Small intestine (tissue), 7 donors: ENCODE data around the gene MTHFD2L. TPM values are rescaled to one million over a fixed set of nuclear protein-coding genes. Genes with fewer than 3 reads are reported as not detected.

Experiments used
- DNase-seq, 2 donors: peaks; one replicate each; pipeline versions ENCODE4 v3.0.0 to v3.0.0-alpha.2; 2013
- FAIRE-seq: peaks from 2 replicates; lab custom pipeline; 2012; peaks lifted over from hg19 to GRCh38; lab: Jason Lieb, UNC
- H3K27ac ChIP-seq, 3 donors: one replicate each; pipeline ENCODE4 v1.5.1; 2013; ENCODE audit warnings: low read length in 2 of 3, mild to moderate bottlenecking in 2 of 3, control low read depth in 1 of 3, inconsistent platforms in 1 of 3, low read depth in 1 of 3, moderate library complexity in 1 of 3
- H3K27me3 ChIP-seq, 3 donors: one replicate each; pipeline ENCODE4 v1.6.1; 2013; ENCODE audit warnings: low read length in 3 of 3, inconsistent platforms in 1 of 3; ENCODE audit not compliant: control insufficient read depth in 3 of 3, insufficient read depth in 3 of 3
- H3K36me3 ChIP-seq, 3 donors: one replicate each; pipeline ENCODE4 v1.6.1; 2013; ENCODE audit warnings: low read length in 3 of 3, inconsistent platforms in 1 of 3, low read depth in 1 of 3, mild to moderate bottlenecking in 1 of 3, moderate library complexity in 1 of 3; ENCODE audit not compliant: control insufficient read depth in 3 of 3, insufficient read depth in 2 of 3
- H3K4me1 ChIP-seq, 3 donors: one replicate each; pipeline ENCODE4 v1.6.1; 2013; ENCODE audit warnings: low read length in 2 of 3, inconsistent platforms in 1 of 3, low read depth in 1 of 3, mild to moderate bottlenecking in 1 of 3, moderate library complexity in 1 of 3; ENCODE audit not compliant: control insufficient read depth in 3 of 3, insufficient read depth in 2 of 3
- H3K4me3 ChIP-seq, 3 donors: one replicate each; pipeline ENCODE4 v1.5.1; 2013; ENCODE audit warnings: low read length in 3 of 3, control low read depth in 1 of 3, inconsistent platforms in 1 of 3, low read depth in 1 of 3, mild to moderate bottlenecking in 1 of 3, moderate library complexity in 1 of 3
- H3K9me3 ChIP-seq, 2 donors: one replicate each; pipeline ENCODE4 v1.6.1; 2013; ENCODE audit warnings: low read depth in 1 of 2, low read length in 1 of 2; ENCODE audit not compliant: control insufficient read depth in 2 of 2, insufficient read depth in 1 of 2
- WGBS, 3 donors: extraction: QIAGEN DNeasy Blood & Tissue Kit; methylation state at CpG; one replicate each; pipeline ENCODE4 v1.1.7; 2013; 5-methylcytosine and 5-hydroxymethylcytosine counted together
- polyA plus RNA-seq, 4 donors: library from polyadenylated mRNA; stranded (reverse) in 3 of 4; unstranded in 1 of 4; fragments of 200-250 nt in 3 of 4; fragments of 120-200 nt in 1 of 4; gene quantifications; one replicate each; pipeline versions ENCODE4 v1.2.1 to v1.2.3, GENCODE V29; 2013
- donor health status: healthy with polysubstance abuse.
- donor health status: control.
- donor health status: control.
- donor health status: Bipolar disorder and iron deficiency.
- donor health status: healthy.

Gene MTHFD2L
- polyA plus RNA-seq, 4 donors: 4.1 to 14.7 (median 6.6) TPM

DNA sequence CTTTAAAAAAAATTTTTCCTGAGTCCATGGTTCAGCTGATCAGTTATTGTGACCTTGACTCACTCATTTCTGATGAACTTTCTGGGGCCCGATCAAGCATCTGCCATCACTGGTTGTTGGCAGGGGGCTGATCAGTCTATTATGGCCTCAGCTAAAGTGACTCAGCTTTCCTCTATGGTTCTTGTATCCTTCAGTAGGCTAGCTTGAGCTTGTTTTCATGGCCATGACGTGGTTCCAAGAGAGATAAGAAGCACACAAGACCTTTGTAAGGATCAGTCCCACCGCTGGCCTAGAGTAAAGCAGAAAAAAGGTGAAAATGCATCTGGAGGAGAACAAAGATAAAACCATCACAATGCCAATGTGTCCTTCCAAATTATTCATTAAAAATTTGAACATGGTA, 120.6 kb downstream of the MTHFD2L start:
- FAIRE-seq (no peak), DNase-seq (no peak)
- Histone ChIP-seq H3K4me1 (no peaks in the 10 kb centered on the region), H3K27ac (no peak overlapping the region), H3K27me3 (no peaks in the 10 kb centered on the region), H3K36me3 (no peaks in the 10 kb centered on the region), H3K4me3 (no peak overlapping the region), H3K9me3 (no peaks in the 10 kb centered on the region)
- 78 to 88% (median 86%) methylated on average over 3 of the region's 3 CpGs for WGBS, 3 donors

GRCh38 chr4:74279716-74280115, 121.8 kb downstream of the MTHFD2L start:
- DNase-seq: no peak
- FAIRE-seq: no peak

DNA sequence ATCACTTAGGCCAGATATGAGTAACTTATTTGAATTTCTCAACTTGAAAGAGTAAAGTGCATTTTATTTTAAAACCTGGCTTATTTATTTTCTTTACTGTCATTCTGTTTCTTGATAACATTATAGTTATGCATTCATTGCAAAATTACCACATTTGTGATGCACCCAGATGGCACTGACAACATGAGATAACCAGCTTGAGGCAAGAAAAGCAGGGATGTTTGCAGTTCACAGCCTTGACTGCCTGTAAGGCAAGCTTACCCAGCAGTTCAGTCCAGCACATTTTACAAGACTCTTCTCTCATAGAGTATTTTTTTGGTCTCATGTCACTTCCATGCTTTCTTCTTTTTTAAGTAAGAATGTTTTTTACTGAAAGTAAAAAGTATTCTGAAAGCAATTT, 125.0 kb downstream of the MTHFD2L start:
- DNase-seq (no peak), FAIRE-seq (no peak)
- H3K4me1 ChIP-seq: no peaks in the 10 kb centered on the region
- no peak overlapping the region for H3K4me3 ChIP-seq
- no peaks in the 10 kb centered on the region for H3K27me3 ChIP-seq
- H3K27ac ChIP-seq: no peak overlapping the region
- no peaks in the 10 kb centered on the region for H3K9me3 ChIP-seq
- H3K36me3 ChIP-seq: no peaks in the 10 kb centered on the region

More at GRCh38 chr4:74279716-74280115, 121.8 kb downstream of the MTHFD2L start:
- WGBS, 3 donors: 89 to 97% (median 95%) methylated on average over 3 of the region's 3 CpGs
- Histone ChIP-seq H3K27ac (no peak overlapping the region), H3K4me3 (no peak overlapping the region), H3K36me3 (no peaks in the 10 kb centered on the region), H3K27me3 (no peaks in the 10 kb centered on the region), H3K4me1 (no peaks in the 10 kb centered on the region), H3K9me3 (no peaks in the 10 kb centered on the region)

DNA sequence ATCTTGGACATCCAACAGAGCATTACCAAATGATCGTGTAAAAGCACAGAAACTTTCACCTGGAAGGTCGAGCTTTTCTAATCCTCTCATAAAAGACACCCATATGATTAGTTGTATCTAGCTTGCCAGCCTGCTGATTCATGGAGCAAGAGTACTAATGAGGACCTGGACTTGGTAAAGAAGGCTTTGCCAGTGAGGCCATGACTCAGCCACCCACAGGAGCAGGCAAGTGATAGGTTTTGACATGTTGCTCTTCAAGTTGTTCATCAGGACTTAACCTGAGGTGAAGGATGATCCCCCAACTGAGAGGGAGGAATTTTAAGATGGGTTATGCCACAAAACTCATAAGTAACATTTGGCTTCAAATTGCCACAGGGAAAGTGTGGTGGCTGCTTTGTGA, 125.7 kb downstream of the MTHFD2L start:
- Histone ChIP-seq H3K27ac (no peak overlapping the region), H3K4me3 (no peak overlapping the region), H3K27me3 (no peaks in the 10 kb centered on the region), H3K4me1 (no peaks in the 10 kb centered on the region), H3K36me3 (no peaks in the 10 kb centered on the region), H3K9me3 (no peaks in the 10 kb centered on the region)
- 73 to 85% (median 85%) methylated on average over 2 of the region's 2 CpGs for WGBS, 3 donors
- no peak for FAIRE-seq
- no peak for DNase-seq

GRCh38 chr4:74284053-74284452, 126.1 kb downstream of the MTHFD2L start:
- Histone ChIP-seq H3K4me3 (no peak overlapping the region), H3K4me1 (no peaks in the 10 kb centered on the region), H3K27me3 (no peaks in the 10 kb centered on the region), H3K27ac (no peak overlapping the region), H3K9me3 (no peaks in the 10 kb centered on the region), H3K36me3 (no peaks in the 10 kb centered on the region)
- 81 to 90% (median 84%) methylated on average over 3 of the region's 3 CpGs for WGBS, 3 donors
- FAIRE-seq (no peak), DNase-seq (no peak)

GRCh38 chr4:74287164-74287563, 129.2 kb downstream of the MTHFD2L start:
- no peaks in the 10 kb centered on the region for H3K9me3 ChIP-seq
- H3K27ac ChIP-seq: no peak overlapping the region
- WGBS, 3 donors: 84 to 96% (median 92%) methylated on average over 1 of the region's 1 CpG
- no peaks in the 10 kb centered on the region for H3K4me1 ChIP-seq
- H3K4me3 ChIP-seq: no peak overlapping the region
- no peak for DNase-seq
- H3K36me3 ChIP-seq: no peaks in the 10 kb centered on the region
- no peak for FAIRE-seq
- H3K27me3 ChIP-seq: no peaks in the 10 kb centered on the region

GRCh38 chr4:74287791-74288190, 129.9 kb downstream of the MTHFD2L start:
- DNase-seq: no peak
- H3K4me1 ChIP-seq: no peaks in the 10 kb centered on the region
- no peak for FAIRE-seq
- H3K27me3 ChIP-seq: no peaks in the 10 kb centered on the region
- no peak overlapping the region for H3K27ac ChIP-seq
- H3K4me3 ChIP-seq: no peak overlapping the region
- no peaks in the 10 kb centered on the region for H3K36me3 ChIP-seq
- no peaks in the 10 kb centered on the region for H3K9me3 ChIP-seq

DNA sequence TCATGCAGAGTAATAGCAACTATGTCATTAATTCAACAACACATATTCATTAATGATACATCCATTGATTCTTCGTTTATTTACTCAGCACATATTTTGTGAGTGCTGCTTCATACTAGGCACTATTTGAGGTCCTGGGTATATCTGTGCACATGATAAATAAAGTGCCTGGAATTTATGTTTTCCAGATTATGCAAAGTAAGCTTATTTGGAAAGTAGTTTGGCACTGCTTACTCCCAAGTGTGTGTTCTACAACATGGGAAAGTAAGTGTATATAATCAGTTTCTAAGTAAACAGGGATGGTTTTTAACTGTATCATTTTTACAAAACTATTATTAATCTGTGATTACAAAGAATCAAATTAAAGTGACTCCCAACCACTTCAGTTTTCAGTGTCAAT, 133.6 kb downstream of the MTHFD2L start:
- no peaks in the 10 kb centered on the region for H3K9me3 ChIP-seq
- WGBS, 3 donors: 85 to 97% (median 92%) methylated on average over 1 of the region's 1 CpG
- no peaks in the 10 kb centered on the region for H3K36me3 ChIP-seq
- FAIRE-seq (no peak), DNase-seq (no peak)
- H3K27ac ChIP-seq: no peak overlapping the region
- no peak overlapping the region for H3K4me3 ChIP-seq
- H3K27me3 ChIP-seq: no peaks in the 10 kb centered on the region
- H3K4me1 ChIP-seq: no peaks in the 10 kb centered on the region

GRCh38 chr4:74292111-74292870, 134.4 kb downstream of the MTHFD2L start:
- Histone ChIP-seq H3K27me3 (no peaks in the 10 kb centered on the region), H3K9me3 (no peaks in the 10 kb centered on the region), H3K4me1 (no peaks in the 10 kb centered on the region), H3K4me3 (no peak overlapping the region), H3K36me3 (no peaks in the 10 kb centered on the region), H3K27ac (no peak overlapping the region)
- no peak for DNase-seq
- FAIRE-seq: no peak
